Measurements from ENCODE around the gene CLEC4F.
"Not testable (repeated sequence)": the region's sequence is repeated elsewhere in the genome, so short reads cannot be mapped to it uniquely, and the experiment has no call there.

The CLEC4F gene

DNA sequence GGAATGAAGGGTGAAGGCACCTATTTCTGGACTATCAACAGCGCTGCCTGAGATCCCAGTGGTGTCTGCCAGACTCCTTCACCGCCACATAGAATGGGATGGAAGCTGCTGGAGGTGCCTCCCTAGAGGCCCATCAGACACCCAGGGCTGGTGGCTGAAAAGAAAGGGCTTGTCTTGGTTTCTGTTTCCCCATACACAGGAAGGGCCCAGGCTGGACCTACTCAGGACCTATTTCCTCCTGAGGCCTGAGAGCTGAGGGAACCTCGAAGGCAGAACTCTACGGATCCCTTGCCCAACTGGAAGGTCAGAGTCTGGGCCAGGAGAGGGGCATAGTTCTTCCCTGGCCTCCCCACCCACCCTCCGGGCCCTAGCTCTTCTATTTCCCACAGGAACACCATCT is 2.9 kb upstream of the CLEC4F start:
- no peak for DNase-seq

DNA sequence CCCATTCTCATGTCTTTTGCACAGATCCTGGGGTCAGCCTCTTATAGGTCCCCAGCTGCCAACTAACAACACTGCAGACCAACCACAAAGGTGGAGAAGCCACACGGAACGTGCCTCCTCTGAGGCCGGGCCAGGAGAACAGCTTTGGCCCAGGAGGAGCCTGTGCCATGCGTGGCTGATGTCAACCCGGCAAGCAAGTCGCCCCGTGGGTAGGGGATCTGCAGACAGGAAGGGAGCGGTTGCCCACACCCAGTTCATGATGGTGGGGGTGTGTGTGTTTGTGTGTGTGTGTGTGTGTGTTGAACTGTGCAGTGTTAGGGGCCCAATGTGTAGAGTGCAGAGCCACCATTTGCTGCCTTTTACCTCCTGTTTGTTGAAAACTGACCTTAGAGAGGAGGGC is 2.4 kb upstream of the CLEC4F start:
- no peak for DNase-seq

DNA sequence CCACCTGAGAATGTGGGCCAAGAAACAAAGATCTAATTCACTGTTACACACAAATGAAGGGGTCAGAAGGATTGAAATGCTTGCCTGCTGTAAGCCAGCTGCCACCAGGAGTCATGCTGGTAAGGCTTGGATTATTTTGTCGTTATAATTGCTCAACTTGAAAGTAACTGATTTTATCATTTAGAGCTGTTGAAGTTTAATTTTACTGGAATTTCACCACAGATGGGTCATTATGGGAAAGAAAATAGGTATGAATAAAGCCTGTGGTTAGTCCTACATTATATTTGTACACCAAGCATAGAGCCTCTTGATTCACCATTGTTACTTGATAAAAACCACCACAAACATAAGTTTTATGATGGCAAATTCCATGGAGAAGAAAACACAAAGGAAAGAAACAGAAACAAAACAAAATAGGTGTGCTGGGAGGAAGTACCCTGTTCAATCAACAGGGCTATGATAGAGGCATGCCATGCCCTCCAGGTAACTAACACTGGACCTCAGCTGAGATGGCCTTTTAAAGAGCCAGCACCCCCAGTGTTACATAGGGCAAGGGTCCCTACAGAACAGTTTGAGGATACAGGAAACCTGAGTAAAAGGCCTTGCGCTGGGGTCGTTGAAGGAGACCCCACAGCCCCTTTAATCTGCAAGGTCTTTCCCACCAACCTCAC is 3.0 kb downstream of the CLEC4F start:
- no peak for DNase-seq

DNA sequence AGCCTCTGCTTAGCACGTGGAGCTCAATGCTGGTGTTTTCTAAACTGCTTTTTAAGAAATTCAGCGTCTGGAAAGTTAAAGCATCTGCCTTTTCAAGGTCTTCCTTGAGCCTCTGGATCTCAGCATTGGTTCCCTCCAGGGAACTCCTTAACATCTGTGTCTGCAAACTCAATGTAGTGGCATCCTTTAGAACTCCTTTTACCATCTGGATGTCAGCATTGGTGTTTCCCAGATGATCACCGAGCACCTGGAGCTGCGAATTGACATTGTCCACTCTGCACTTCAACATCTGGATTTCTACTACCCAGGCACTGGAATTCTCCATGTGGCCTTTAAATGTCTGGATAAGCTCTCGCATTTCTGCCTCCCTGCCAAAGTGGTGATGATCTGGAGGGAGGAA is 3.7 kb downstream of the CLEC4F start:
- no peak for DNase-seq

DNA sequence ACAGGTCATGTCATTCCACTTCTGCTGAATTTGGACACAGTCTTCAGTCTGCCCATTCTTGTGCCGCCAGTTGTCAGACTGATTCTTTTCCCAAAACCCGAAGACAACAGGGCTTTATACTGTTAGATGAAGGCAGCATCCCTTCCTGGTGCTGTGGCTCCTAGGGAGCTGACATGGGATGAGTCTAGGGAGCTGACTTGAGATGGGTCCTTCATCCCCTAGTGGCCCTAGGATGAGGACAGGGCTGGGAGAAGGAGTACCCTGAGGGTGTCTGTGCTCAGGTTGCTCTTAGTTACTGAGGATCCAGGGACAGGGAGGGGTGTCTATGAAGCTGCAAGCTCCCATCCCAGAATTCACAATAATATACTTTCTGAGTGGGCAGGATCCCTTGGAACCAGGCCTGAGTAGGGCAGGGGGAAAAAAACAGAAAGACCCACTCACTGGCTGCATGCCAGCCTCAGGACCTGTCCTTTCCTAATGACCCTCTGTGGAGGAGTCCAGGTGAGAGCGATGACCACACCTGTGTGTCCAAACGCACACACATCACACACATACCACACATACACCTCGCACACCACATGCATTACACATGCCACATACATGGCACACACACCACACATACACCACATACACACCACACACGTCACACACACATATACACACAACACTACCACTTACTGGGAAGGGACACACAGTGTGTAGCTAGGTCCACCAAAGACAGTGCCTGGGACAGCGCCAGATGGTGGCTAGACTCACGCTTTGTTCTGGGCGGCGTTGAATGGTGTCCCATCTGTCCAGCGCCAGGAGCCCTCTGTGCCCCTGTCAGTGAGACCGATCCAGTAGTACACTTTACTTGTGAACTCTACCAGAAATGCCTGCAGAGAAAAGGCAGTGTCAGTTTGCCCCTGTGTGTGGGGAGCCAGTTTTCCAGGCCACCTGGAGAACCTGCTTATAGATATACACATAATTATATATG is 11.1 kb downstream of the CLEC4F start:
- no peak for DNase-seq

DNA sequence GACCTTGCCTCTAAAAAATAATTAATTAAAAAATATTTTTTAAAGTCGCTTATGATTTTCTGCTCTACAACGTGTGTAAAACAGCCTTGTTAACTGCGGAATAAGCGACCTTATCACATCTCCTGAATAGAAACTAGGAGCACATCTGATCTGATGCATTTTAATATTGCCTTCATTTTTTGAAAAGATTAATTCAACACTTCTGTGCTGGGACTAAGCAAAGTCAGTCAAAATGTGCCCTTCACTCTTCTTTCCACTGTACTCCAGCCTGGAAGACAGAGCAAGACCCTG is 12.6 kb downstream of the CLEC4F start:
- DNase-seq, result no peak

DNA sequence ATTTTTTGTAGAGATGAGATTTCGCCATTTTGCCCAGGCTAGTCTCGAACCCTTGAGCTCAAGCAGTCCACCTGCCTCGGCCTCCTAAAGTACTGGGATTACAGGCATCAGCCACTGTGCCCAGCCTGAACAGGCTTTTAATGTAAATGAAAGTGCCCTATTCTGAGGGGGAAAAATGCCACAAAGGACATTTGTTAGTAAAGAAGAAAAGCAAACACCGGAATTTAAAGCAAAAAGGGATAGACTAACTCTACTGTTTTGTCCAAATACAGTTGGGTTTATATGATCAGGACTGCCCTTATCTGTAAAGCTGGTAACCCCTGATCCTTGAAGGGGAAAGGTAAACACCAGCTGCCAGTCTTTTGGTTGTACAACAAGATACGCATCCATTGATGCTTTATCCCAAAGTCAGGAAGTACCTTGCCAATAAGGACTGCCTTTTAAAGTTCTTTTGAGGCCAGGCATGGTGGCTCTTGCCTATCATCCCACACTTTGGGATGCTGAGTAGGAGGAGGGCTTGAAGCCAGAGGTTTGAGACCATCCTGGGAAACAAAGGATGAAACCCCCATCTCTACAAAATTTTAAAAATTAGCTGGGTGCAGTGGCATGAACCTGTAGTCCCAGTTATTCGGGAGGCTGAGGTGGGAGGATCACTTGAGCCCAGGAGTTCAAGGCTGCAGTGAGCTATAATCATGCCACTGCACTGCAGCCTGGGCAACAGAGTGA is 13.1 kb downstream of the CLEC4F start:
- DNase-seq, result no peak

DNA sequence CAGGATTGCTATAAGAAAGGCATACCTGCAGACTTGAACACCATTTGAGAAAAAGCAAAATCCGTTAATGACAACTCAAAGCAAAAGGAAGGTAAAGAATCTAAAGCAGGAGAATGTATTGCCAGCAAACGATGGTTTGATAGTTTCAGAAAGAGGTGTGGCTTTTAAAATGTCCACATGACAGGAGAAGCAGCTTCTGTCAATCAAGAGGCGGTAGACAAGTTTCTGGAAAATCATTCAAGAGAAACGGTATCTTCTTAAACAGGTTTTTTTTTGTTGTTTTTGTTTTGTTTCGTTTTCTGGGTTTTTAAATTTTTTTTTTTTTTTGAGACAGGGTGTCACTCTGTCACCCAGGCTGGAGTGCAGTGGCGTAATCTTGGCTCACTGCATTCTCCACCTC is 13.8 kb downstream of the CLEC4F start:
- no peak for DNase-seq

DNA sequence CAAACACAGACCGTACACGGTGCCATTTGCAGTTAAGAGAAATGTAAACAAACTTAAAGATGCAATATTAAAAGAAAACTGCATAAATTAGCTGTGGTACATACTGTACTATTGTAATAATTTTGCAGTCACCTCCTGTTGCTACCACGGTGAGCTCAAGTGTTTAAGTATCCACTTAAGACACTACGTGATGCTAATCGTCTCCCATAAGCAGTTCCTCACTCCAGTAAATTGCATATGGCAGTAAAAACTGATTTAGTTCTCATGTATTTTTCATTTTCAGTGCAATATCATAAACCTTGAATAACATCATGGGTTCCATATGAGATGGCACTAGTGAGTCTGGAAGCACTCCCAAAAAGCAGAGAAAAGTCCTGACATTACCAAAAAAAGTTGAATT is 14.4 kb downstream of the CLEC4F start:
- DNase-seq, result no peak

DNA sequence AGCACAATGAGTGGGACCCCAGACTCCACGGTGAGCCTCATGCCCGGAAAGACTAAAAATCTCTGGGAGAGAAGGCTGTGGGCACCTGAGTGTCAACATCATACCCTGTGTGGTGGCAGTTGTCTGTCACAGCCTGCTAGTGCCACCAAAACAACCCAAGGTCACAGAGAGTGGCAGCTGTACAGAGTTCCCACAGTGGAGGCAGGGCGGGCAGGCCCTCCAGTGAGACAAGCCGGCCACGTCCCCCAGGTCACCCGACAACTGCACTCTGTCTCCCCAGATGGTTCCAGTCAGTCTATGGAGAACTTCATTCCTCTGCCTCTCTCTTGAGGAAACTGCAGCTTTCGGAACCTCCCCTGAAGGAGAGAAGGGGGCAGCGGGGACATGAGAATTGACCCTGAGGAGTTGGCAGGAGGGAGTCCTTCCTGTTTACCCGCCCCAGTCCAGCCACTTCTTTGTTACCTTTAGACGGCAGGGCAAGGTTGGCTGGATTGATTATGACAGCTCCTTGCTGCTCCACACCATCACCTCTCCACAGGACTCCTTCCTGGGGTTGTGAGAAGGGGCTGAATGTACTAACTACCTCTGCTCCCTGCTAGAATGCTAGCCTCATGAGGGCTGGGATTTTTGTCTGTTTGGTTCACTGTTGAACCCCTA is 18.7 kb downstream of the CLEC4F start:
- DNase-seq, result no peak

DNA sequence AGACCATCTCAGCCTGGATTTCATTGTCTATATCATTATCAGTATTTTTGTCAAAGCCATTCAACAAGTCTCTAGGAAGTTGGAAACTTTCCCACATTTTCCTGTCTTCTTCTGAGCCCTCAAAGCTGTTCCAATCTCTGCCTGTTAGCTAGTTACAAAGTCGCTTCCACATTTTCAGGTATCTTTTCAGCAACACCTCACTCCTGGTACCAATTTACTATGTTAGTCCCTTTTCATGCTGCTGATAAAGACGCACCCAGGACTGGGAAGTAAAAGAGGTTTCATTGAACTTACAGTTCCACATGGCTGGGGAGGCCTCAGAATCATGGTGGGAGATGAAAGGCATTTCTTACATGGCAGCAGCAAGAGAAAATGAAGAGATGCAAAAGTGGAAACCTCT is 20.7 kb downstream of the CLEC4F start:
- DNase-seq, result no peak

DNA sequence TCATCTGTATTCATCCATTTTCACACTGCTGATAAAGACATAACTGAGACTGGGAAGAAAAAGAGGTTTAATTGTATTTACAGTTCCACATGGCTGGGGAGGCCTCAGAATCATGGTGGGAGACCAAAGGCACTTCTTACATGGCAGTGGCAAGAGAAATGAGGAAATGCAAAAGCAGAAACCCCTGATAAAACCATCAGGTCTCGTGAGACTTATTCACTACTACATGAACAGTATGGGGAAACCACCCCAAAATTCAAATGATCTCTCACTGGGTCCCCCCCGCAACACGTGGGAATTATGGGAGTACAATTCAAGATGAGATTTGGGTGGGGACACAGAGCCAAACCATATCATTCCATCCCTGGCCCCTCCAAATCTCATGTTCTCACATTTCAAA is 22.4 kb downstream of the CLEC4F start:
- not testable (repeated sequence) for DNase-seq

DNA sequence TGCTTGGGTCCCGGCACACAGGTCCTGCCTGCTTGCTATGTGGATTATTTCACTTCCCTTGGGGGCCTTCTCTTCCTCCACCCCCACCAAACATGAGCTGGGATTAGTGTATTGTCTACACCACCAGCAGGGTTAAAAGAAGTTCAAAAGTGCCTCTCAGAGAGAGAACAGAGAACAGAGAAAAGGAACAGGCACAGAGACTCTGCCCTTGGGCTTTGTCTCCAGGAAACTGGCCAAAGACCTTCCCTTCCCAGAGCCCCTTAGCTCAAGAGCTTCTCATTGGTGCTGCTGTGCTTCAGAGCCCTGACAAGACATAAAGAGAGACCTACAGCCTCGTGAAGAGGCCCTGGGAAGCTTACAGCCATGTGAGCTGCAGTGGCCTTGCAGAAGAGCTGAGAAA is 22.9 kb downstream of the CLEC4F start:
- DNase-seq, result no peak

DNA sequence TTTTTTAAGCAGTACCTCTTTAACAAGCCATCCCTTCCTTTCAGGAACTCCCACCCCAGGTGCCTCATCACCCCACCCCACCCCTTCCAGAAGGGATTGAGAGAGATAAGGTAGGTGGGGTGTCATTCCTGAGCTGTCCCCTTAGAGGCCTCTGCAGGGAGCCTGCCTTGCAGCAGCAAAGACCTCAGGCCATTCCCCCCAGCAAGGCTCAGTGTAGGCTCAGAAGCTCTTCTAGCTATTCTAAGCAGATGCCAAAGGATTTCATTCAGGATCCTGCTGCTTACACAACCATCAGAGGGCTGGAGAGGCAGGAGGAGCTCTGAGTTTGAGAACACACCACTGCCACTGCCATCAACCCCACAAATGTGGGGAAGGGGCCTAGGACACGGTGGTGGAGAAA is 24.1 kb downstream of the CLEC4F start:
- no peak for DNase-seq

DNA sequence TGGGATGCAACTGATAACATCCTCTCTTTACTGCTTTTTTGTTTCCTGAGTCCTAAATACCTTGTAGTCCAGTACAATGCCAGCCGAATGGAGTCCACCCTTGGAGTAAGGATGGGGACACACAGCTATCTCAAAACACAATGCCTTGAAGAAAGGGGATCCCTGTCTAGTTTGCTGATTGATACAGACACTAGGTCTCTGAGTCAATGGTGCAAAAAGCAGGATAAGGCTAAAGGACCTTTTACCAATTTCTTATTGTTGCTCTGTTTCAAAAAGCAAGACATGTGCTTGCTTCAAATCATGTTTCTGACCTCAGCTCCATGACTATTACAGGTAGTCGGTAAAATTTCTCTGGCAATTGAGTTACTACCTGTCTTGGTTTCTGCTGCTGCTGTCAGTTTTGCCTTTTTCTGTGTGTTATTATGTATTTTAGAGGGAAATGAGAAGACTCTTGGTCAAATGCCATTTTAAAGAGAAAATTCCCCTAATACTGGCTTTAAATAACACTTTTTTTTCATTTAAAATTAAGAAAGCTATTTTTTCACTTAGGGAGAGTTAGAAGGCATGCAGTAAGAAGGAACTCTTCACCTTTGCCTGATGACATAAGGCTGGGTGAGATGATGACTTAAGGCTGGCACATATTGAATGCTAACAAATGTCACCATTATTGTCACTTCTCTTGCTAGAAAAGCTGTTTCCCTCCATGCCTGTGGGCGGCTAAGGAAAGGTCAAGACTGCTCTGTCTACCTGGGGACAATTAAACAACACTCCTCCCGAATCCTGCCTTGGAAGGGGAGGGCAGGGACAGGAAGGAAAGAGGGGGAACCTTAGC is 25.0 kb downstream of the CLEC4F start:
- no peak for DNase-seq

DNA sequence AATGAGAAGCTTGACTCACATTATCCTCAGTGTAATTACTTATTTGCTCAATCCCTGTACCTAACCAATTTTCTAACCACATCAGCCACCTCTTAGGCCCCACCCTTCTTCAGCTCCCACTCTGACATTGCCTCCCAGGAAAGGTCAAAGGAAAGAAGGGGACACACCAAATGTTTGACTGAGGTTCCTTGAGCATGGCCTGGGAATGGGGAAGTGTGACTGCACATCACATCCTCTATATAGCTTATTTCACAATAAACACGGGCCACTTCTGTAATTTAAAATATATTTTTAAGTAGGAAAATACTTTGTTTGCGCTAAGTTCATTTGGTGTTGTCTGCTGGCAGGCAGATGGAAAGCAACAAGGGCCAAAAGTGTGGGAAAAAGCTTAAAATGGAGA is 26.9 kb downstream of the CLEC4F start:
- no peak for DNase-seq

DNA sequence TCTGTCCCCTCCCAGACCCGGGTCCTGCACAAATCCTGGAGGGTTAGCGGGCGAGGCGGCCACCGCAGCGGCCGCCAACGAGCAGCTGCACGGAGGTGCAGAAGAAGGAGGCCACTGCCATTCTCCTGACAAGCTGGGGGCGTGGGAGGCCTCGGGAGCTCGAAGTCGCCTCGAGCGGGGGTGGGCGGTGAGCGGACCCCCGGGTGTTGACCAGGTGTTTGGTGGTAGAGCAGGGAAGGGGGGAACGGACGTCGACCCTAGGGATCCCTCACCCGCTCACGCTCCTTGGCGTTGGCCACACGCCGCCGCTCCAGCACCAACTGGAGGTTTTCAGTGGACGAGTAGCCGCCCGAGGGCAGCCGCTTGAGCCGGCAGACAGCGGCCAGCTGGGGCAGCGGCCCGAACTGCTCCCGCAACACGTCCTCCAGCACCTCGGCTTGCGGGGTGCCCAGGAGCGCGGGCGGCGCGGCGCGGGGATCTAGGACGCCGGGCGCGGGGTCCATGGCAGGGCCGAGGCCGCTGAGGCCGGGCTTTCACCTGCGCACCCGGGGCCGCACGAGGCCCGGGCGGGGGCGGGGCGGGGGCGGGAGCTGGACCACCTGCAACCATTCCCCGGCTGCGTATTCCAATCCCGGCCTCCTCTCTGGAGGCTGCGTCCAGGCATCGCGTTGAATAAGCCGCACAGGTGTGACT is 30.1 kb downstream of the CLEC4F start, which contains the start of gene FIGLA:
TSS of gene FIGLA (minus strand) at position 508 of the 693 bp plus-strand sequence. CDS start at position 503, 5 bp downstream.
- DNase-seq, result no peak

DNA sequence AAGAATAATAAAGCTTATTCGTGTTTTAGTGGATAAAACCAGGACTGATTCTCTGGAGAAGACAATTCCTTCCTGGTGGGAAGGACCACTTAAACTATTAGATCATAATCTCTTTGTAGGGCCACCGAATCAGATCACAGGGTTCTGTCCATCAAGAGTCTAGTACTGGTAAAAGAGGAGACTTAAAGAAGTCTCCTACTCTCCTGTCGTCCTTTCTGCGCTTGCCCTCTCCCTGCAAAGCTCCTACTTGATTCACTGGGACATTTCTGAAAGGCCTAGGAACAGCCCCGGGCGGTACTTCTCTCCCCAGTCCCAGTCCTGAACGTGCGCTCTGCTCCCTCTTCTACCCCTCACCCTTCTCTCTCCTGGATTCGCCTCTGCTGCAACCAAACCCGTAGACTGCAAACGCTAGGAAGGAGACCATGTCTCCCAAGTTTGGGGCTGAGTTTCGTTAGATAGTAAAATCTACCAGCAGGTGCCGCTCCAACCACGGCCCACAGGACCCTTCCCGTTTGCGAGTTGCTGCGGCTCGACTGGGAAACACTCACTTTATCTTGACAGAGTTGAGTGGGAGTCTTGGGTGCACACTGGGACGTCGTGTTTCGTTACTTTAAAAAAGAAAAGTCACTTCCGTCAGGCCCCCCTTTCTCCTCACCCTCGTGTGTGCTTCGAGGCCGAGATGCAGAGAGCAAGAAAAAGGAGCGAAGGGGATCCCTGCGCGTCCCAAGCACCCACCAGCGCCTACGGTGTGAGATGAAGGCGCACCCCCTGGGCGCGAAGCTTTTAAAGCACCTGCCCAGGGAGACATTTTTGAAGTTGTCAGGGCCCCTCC is 30.9 kb downstream of the CLEC4F start:
- peak; percentile 47 for DNase-seq

DNA sequence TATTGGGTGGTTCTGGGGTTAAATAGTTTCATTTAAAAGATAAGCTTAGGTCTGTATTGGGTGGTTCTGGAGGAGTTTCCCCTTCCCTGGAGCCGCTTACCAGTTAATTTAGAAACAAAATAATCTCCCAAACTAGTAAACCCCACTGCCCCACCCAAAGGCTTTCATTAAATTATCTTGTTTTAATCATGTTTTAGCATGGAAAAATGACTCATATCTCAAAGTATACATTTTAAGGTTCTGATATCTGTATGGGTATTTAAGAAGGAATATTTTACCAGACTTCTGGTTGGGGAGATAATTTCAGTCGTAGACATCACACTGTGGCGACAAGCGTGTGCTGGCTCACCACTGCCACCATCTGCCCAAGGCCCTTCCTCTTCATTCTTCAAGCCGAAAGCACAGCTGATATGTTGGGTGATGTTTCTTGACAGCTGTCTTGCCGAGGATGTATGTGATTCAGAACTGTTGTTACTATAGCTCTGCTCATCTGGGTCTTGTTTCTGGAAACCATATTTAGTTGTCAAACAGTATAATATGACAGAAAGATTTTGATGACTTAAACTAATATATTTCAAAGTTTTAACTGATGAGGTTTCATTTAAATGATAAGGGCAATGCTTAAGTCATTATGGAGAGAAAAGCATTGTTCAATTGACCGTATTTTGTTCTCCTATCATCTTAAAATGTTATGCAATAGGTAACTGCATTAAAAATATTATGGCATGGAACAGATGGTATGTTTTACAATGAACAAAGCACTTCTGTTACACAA is 35.1 kb downstream of the CLEC4F start:
- no peak for DNase-seq

DNA sequence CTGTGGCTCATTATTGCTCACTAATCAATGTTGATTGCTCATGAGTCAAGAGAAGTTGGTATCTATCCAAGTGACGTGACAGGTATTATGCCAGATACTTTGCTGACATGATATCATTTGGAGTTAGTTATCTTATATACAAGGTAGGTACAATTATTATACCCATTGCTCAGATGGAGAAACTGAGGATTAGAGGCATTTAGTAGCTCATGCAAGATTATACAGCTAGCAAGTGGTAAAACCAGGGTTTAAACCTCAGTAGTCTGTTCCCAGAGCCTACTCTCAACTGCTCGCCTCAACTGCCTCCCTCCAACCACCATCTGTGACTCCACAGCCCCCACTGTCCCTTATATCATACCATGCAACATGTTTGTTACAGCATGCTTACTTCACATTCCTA is 36.1 kb downstream of the CLEC4F start:
- DNase-seq, result no peak

Measured in NCI-H1092 (cell line).